IMR-90 (cell line): Measurements from ENCODE around the gene ANKRD63.

Source experiments
- CEBPB ChIP-seq: IDR thresholded peaks from 2 replicates; pipeline ENCODE4 v1.6.1; 2012; ENCODE audit warnings: low read depth, low read length, improper control_type of control experiment
- FOS ChIP-seq: fragments of 150-350 bp; IDR thresholded peaks from 2 replicates; pipeline ENCODE4 v1.6.1; 2016; ENCODE audit warnings: low read depth, low read length
- NFE2L2 ChIP-seq: fragments of 150-350 bp; IDR thresholded peaks from 2 replicates; pipeline ENCODE4 v1.6.1; 2016; ENCODE audit warnings: low read depth, mild to moderate bottlenecking, low read length
- POLR2A ChIP-seq: IDR thresholded peaks from 2 replicates; pipeline ENCODE4 v1.6.1; 2012; ENCODE audit warnings: mild to moderate bottlenecking, low read depth, low read length
- RFX5 ChIP-seq: IDR thresholded peaks from 2 replicates; pipeline ENCODE4 v1.8.0; 2012; ENCODE audit warnings: low read depth, mild to moderate bottlenecking, low read length, moderate library complexity
- TF ChIP-seq, protein P1 (sequence below): fragments of 150-350 bp; IDR thresholded peaks from 2 replicates; pipeline ENCODE4 v1.6.1; 2017; ENCODE audit warnings: mild to moderate bottlenecking, antibody characterized with exemption, low read length, low read depth
- TF ChIP-seq, protein P2 (sequence below): conservative IDR thresholded peaks from 2 replicates; pipeline ENCODE4 v1.5.1; 2012; ENCODE audit warnings: mild to moderate bottlenecking, low read depth, low read length, improper control_type of control experiment
- TF ChIP-seq, protein P3 (sequence below): fragments of 150-350 bp; IDR thresholded peaks from 2 replicates; pipeline ENCODE4 v1.6.1; 2016; ENCODE audit warnings: low read depth, mild to moderate bottlenecking, low read length, moderate library complexity, borderline replicate concordance

DNA sequence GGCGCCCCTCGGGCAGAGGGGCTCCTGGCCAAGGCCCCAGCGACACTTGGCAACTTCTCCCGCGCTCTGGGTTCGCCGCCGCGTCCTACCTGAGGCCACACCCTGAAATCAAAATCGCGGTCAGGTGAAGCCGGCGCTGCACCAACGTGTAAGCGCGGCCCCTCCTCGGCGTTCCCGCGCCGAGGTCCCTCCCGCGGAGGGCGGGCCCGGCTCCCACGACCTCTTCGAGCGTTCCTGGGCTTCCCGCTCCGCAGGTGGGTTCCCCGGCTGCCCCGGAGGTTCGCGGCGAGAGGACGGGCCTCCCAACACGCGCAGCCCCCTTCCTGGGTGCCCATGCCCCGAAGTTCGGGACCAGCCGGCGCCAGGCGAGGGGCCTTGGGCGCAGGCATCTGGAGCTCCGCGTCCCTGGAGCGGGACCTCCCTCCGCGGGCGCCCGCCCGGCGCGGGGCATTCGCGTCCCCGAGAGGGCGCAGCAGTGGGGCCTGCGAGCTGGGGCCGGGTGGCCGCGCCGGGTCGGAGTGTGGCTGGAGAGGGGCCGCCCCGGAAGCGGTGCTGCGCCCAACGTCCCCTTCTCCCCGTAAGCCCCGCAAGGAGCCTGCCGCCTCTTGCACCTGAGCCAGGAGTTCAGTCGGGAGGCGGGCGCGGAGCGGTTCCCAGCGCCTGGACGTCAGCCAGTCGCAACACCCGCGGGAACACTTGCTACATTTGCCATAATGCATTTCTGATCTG is 30.3 kb downstream of the ANKRD63 start:
- TF ChIP-seq POLR2A, result no peak
- TF ChIP-seq CEBPB, result no peak
- TF ChIP-seq, protein P1, sequence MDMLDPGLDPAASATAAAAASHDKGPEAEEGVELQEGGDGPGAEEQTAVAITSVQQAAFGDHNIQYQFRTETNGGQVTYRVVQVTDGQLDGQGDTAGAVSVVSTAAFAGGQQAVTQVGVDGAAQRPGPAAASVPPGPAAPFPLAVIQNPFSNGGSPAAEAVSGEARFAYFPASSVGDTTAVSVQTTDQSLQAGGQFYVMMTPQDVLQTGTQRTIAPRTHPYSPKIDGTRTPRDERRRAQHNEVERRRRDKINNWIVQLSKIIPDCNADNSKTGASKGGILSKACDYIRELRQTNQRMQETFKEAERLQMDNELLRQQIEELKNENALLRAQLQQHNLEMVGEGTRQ, result no peak
- TF ChIP-seq, protein P2, sequence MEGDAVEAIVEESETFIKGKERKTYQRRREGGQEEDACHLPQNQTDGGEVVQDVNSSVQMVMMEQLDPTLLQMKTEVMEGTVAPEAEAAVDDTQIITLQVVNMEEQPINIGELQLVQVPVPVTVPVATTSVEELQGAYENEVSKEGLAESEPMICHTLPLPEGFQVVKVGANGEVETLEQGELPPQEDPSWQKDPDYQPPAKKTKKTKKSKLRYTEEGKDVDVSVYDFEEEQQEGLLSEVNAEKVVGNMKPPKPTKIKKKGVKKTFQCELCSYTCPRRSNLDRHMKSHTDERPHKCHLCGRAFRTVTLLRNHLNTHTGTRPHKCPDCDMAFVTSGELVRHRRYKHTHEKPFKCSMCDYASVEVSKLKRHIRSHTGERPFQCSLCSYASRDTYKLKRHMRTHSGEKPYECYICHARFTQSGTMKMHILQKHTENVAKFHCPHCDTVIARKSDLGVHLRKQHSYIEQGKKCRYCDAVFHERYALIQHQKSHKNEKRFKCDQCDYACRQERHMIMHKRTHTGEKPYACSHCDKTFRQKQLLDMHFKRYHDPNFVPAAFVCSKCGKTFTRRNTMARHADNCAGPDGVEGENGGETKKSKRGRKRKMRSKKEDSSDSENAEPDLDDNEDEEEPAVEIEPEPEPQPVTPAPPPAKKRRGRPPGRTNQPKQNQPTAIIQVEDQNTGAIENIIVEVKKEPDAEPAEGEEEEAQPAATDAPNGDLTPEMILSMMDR, result no peak
- TF ChIP-seq, protein P3, sequence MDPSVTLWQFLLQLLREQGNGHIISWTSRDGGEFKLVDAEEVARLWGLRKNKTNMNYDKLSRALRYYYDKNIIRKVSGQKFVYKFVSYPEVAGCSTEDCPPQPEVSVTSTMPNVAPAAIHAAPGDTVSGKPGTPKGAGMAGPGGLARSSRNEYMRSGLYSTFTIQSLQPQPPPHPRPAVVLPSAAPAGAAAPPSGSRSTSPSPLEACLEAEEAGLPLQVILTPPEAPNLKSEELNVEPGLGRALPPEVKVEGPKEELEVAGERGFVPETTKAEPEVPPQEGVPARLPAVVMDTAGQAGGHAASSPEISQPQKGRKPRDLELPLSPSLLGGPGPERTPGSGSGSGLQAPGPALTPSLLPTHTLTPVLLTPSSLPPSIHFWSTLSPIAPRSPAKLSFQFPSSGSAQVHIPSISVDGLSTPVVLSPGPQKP, result no peak
- no peak for TF ChIP-seq NFE2L2
- TF ChIP-seq FOS, result no peak
- no peak for TF ChIP-seq RFX5
